K562 (cell line): ENCODE results near the gene TMEM237. TPM values are rescaled to one million over a fixed set of nuclear protein-coding genes. Genes with fewer than 3 reads are reported as not detected.

Experiments
- ATAC-seq: fragments of 200-7000 bp; cut with Tn5 transposase; 3 replicates; pipeline ENCODE4 v1.9.1; 2020; ENCODE audit warnings: moderate library complexity
- BruUV-seq: library from RNA; stranded (reverse); fragments of 400-500 nt; replicated peaks from 2 replicates; lab custom pipeline; 2021; lab: Mats Ljungman, UMichigan
- CTCF ChIA-PET: fragments of 300-600 bp; formaldehyde crosslinking; extraction: SDS; loops from one replicate; lab custom pipeline; 2021; ENCODE audit warnings: low intra/inter-chr PET ratio; lab: Yijun Ruan, JAX
- POLR2A ChIA-PET: fragments of 300-600, 350-650 bp; sonication (Branson Sonifier 250); formaldehyde crosslinking; extraction: SDS; loops from one replicate; lab custom pipeline; 2021; ENCODE audit warnings: antibody characterized with exemption, inconsistent platforms; lab: Yijun Ruan, JAX
- DNase-seq, 4 experiments: peaks; one replicate each; pipeline versions ENCODE4 v3.0.0 to v3.0.0-alpha.2; 2011 to 2018; ENCODE audit warnings: low spot score in 3 of 4, mixed read lengths in 3 of 4; ENCODE audit errors: extremely low read depth in 1 of 4
- FAIRE-seq: peaks from 2 replicates; lab custom pipeline; 2011; peaks lifted over from hg19 to GRCh38; lab: Jason Lieb, UNC
- H2AFZ ChIP-seq: 2 replicates; pipeline ENCODE4 v1.6.0; 2011; ENCODE audit warnings: low read depth, low read length, control low read depth, inconsistent platforms
- H3K27ac ChIP-seq: fragments of 200-600 bp; 3 replicates; pipeline ENCODE4 v1.8.0; 2011; ENCODE audit warnings: low read depth, mild to moderate bottlenecking, control low read depth, inconsistent platforms, low read length, moderate library complexity, mixed read lengths; ENCODE audit errors: extremely low read depth
- H3K27me3 ChIP-seq, 2 experiments: fragments of 300-600 bp in 1 of 2; 2 replicates in 1 of 2; 3 replicates in 1 of 2; pipeline versions ENCODE4 v1.6.0 to v1.8.0; 2011; ENCODE audit warnings: inconsistent platforms in 2 of 2, low read length in 2 of 2, mild to moderate bottlenecking in 1 of 2, mixed read lengths in 1 of 2, moderate library complexity in 1 of 2; ENCODE audit not compliant: control insufficient read depth in 2 of 2, insufficient read depth in 2 of 2
- H3K36me3 ChIP-seq: fragments of 300-600 bp; 3 replicates; pipeline ENCODE4 v1.8.0; 2011; ENCODE audit warnings: mild to moderate bottlenecking, low read length, inconsistent platforms; ENCODE audit not compliant: control insufficient read depth, insufficient read depth
- H3K4me1 ChIP-seq, 2 experiments: fragments of 200-600 bp in 1 of 2; replicated peaks in 1 of 2; 2 replicates in 1 of 2; 3 replicates in 1 of 2; pipeline versions ENCODE4 v1.5.1 to v1.8.0; 2011; ENCODE audit warnings: inconsistent platforms in 2 of 2, low read length in 2 of 2, mild to moderate bottlenecking in 1 of 2, mixed read lengths in 1 of 2, moderate library complexity in 1 of 2; ENCODE audit not compliant: control insufficient read depth in 2 of 2, insufficient read depth in 2 of 2
- H3K4me2 ChIP-seq: 2 replicates; pipeline ENCODE4 v1.6.1; 2011; ENCODE audit warnings: low read length, control low read depth, inconsistent platforms, mixed read lengths; ENCODE audit not compliant: insufficient read depth
- H3K4me3 ChIP-seq: fragments of 200-600 bp; sonication (generic), shearing (Covaris generic); 2 replicates; pipeline ENCODE4 v1.5.1; 2016; ENCODE audit warnings: control low read depth, inconsistent platforms
- H3K79me2 ChIP-seq: fragments of 200-600 bp; 3 replicates; pipeline ENCODE4 v1.8.0; 2011; ENCODE audit warnings: low read length, inconsistent platforms; ENCODE audit not compliant: control insufficient read depth, insufficient read depth
- H3K9ac ChIP-seq, 2 experiments: 2 replicates each; pipeline versions ENCODE4 v1.6.0 to v1.6.1; 2011; ENCODE audit warnings: low read depth in 2 of 2, low read length in 2 of 2, control low read depth in 1 of 2, inconsistent platforms in 1 of 2, mild to moderate bottlenecking in 1 of 2, mixed read lengths in 1 of 2; ENCODE audit not compliant: insufficient read depth in 1 of 2
- H3K9me1 ChIP-seq: one replicate; pipeline ENCODE4 v1.6.0; 2011; ENCODE audit warnings: inconsistent platforms, mild to moderate bottlenecking, low read length, moderate library complexity; ENCODE audit not compliant: control insufficient read depth, insufficient read depth
- H3K9me3 ChIP-seq: replicated peaks from 2 replicates; pipeline ENCODE4 v1.5.1; 2011; ENCODE audit warnings: low read depth, low read length, inconsistent platforms; ENCODE audit not compliant: control insufficient read depth, insufficient read depth
- H4K20me1 ChIP-seq: replicated peaks from 2 replicates; pipeline ENCODE4 v1.6.1; 2011; ENCODE audit warnings: low read length, inconsistent platforms, mixed read lengths; ENCODE audit not compliant: control insufficient read depth, insufficient read depth
- FOSL1 ChIP-seq: fragments of 200-800 bp; sonication (Bioruptor generic); conservative IDR thresholded peaks from 2 replicates; pipeline ENCODE4 v1.6.1; 2016; ENCODE audit warnings: missing genetic modification characterization, missing compliant biosample characterization
- RERE ChIP-seq: sonication (generic); formaldehyde crosslinking; IDR thresholded peaks from 2 replicates; pipeline ENCODE4 v1.8.0; 2023; ENCODE audit warnings: missing genetic modification reagents, mild to moderate bottlenecking, borderline replicate concordance
- SIX5 ChIP-seq, 2 experiments: IDR thresholded peaks; 2 replicates each; pipeline ENCODE4 v1.6.1; 2011; ENCODE audit warnings: low read length in 2 of 2, borderline replicate concordance in 1 of 2, low read depth in 1 of 2, mild to moderate bottlenecking in 1 of 2, moderate library complexity in 1 of 2; ENCODE audit not compliant: insufficient read depth in 1 of 2
- SMARCA5 ChIP-seq: fragments of 450-650 bp; IDR thresholded peaks from 2 replicates; pipeline ENCODE4 v1.6.1; 2016
- WGBS: fragments of 100-300 bp; shearing (Covaris generic); methylation state at CpG from one replicate; pipeline ENCODE4 v1.1.6; 2016; ENCODE audit warnings: low coverage, mixed read lengths; ENCODE audit not compliant: insufficient coverage; ENCODE audit errors: missing lambda C conversion rate; 5-methylcytosine and 5-hydroxymethylcytosine counted together
- in situ Hi-C: fragments of 300-500 bp; cut with MboI; formaldehyde crosslinking; loops from 4 replicates; pipeline ENCODE4 v1.15.0; 2018; ENCODE audit warnings: inconsistent platforms, mixed read lengths
- intact Hi-C: fragments of 100-400 bp; cut with micrococcal nuclease; formaldehyde crosslinking; loops from 2 replicates; pipeline ENCODE4 v1.14.2; 2022
- polyA plus RNA-seq, 8 experiments: library from polyadenylated mRNA; depleted of rRNA in 4 of 8; stranded (reverse) in 5 of 8; unstranded in 3 of 8; fragments of >200 nt; fragmentation: Nextera tagmentation in 2 of 8; fragmentation: Illumina TruSeq in 1 of 8; extraction: Ambion mirVana in 2 of 8; extraction: Trizol in 1 of 8; gene quantifications; 2 replicates each; pipeline versions ENCODE4 v1.2.1 to v1.2.3, GENCODE V29; 2011 to 2014; ENCODE audit warnings: inconsistent platforms in 1 of 8, missing spikeins in 1 of 8
- total RNA-seq, 7 experiments: library from RNA; depleted of rRNA in 6 of 7; stranded (reverse); fragments of >200 nt in 6 of 7; fragmentation: Illumina TruSeq in 2 of 7; extraction: Trizol in 2 of 7; gene quantifications; 2 replicates each; pipeline versions ENCODE4 v1.2.1 to v1.2.3, GENCODE V29; 2011 to 2021; ENCODE audit warnings: low replicate concordance in 1 of 7
- TF ChIP-seq, protein P1 (sequence below): sonication (generic); formaldehyde crosslinking; IDR thresholded peaks from 2 replicates; pipeline ENCODE4 v1.8.0; 2022; ENCODE audit warnings: missing genetic modification reagents, mild to moderate bottlenecking, borderline replicate concordance

Gene TMEM237
- total and polyA plus RNA-seq, 9 of the 15 experiments (the other 6 are each of a cell fraction or from before 2014, with no cell fraction given), result 6.2 to 25.6 (median 17.9) TPM

DNA sequence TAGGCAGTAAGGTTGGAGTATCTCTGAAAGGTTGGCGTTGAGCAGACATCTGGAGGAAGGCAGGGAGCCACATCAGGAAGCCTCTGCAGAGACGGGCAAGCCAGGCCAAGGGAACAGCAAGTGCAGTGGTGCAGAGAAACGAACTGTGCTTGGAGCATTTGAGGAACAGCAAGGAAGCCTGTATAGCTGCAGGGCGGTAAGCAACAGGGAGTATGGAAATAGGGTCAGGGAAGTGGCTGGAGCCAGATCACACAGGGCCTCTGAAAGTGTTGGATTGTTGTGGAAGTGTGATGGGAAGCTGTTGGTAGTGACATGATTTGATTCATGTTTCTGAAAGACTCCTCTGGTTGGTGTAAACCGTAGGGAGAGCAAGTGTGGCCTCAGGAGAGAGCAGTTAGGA is 13.4 kb upstream of the TMEM237 start (continued):
- TF ChIP-seq, protein P1, sequence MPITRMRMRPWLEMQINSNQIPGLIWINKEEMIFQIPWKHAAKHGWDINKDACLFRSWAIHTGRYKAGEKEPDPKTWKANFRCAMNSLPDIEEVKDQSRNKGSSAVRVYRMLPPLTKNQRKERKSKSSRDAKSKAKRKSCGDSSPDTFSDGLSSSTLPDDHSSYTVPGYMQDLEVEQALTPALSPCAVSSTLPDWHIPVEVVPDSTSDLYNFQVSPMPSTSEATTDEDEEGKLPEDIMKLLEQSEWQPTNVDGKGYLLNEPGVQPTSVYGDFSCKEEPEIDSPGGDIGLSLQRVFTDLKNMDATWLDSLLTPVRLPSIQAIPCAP (CRISPR knock-in tag), result no peak
- TF ChIP-seq RERE (CRISPR knock-in tag) (no peak), SMARCA5 (no peak)

- POLR2A ChIA-PET, result interaction anchor here (0.5 to 1.4 kb wide), 2 partner anchors 9 to 256 kb away, joined by 3 to 8 read pairs; no protein-coding TSS in a partner anchor
- H3K9me1 ChIP-seq, result no peaks in the 10 kb centered on the region
- H3K9me3 ChIP-seq, result no peaks in the 10 kb centered on the region
- H3K27me3 ChIP-seq, result peaks cover 0 to 10% of the 10 kb centered on the region in 2 experiments; a peak in 3 of 5 replicates
- no peaks in the 10 kb centered on the region for H4K20me1 ChIP-seq
- H3K79me2 ChIP-seq, result no peaks in the 10 kb centered on the region
- no peaks in the 10 kb centered on the region for H3K36me3 ChIP-seq
- CTCF ChIA-PET, result no interaction called here
- H2AFZ ChIP-seq, result no peak overlapping the region
- no peak for ATAC-seq
- H3K4me3 ChIP-seq, result no peak overlapping the region
- intact Hi-C loops (no loop called here), in situ Hi-C loops (no loop called here)
- DNase-seq, result no peak
- FAIRE-seq, result no peak
- H3K4me2 ChIP-seq, result peak overlapping the region; percentile 25
- no peak for TF ChIP-seq FOSL1
- TF ChIP-seq SIX5 (IDR thresholded peaks at IDR 0.05; ENCODE audit: borderline replicate concordance in 1 of 2, insufficient read depth in 1 of 2, low read depth in 1 of 2, low read length in 2 of 2), result no peak
- WGBS, result 13% methylated on average over 7 of the region's 11 CpGs
- H3K27ac ChIP-seq, result no peak overlapping the region
- H3K9ac ChIP-seq, result no peak overlapping the region
- BruUV-seq, result no TSS peak
- no peaks in the 10 kb centered on the region for H3K4me1 ChIP-seq
Measured at GRCh38 chr2:201656102-201656501, 12.8 kb upstream of the TMEM237 start.
